Activated T-helper 1 cell treated with anti-CD3 and anti-CD28 coated beads, Interleukin-12 subunit alpha, Interleukin-12 subunit beta, Interleukin-2, Interleukin-4 antibody, amounts not matched to agents 30 ng/mL and 10 ng/mL and 1 ng/mL, durations not matched to agents 14 hours and 24 hours and 36 hours (primary cell): ENCODE data around the gene RAET1E. TPM values are rescaled to one million over a fixed set of nuclear protein-coding genes. Genes with fewer than 3 reads are reported as not detected.
"Not testable (repeated sequence)": the region's sequence is repeated elsewhere in the genome, so short reads cannot be mapped to it uniquely, and the experiment has no call there.

Experiments used
- DNase-seq: peaks from one replicate; pipeline ENCODE4 v3.0.0; 2021; ENCODE audit warnings: low spot score
- H3K27ac Mint-ChIP-seq: one replicate; pipeline ENCODE4 v1.8.0; 2021; ENCODE audit warnings: mild to moderate bottlenecking, mixed read lengths
- H3K27me3 Mint-ChIP-seq: one replicate; pipeline ENCODE4 v1.8.0; 2022; ENCODE audit warnings: mild to moderate bottlenecking, moderate library complexity, mixed read lengths; ENCODE audit not compliant: insufficient read depth
- H3K36me3 Mint-ChIP-seq: one replicate; pipeline ENCODE4 v1.8.0; 2021; ENCODE audit warnings: low read depth, mixed read lengths
- H3K4me1 Mint-ChIP-seq: one replicate; pipeline ENCODE4 v1.8.0; 2021; ENCODE audit warnings: low read depth, mixed read lengths
- H3K4me3 Mint-ChIP-seq: one replicate; pipeline ENCODE4 v1.8.0; 2021; ENCODE audit warnings: mild to moderate bottlenecking, moderate library complexity, mixed read lengths
- H3K9me3 Mint-ChIP-seq: one replicate; pipeline ENCODE4 v1.8.0; 2021; ENCODE audit warnings: mixed read lengths
- intact Hi-C: fragments of 100-400 bp; cut with micrococcal nuclease; formaldehyde crosslinking; loops from one replicate; pipeline ENCODE4 v1.15.1; 2024
- total RNA-seq: library from RNA; stranded (reverse); gene quantifications from 2 replicates; pipeline ENCODE4 v1.2.3, GENCODE V29; 2022

RAET1E gene
- total RNA-seq, 1 donor from 2014 or later = not detected

GRCh38 chr6:149913540-149914240, 15.8 kb upstream of the RAET1E start:
- DNase-seq = no peak

GRCh38 chr6:149913085-149913484, 15.2 kb upstream of the RAET1E start:
- Mint-ChIP-seq H3K4me3 (no peak overlapping the region), H3K27me3 (peaks cover 29% of the 10 kb centered on the region), H3K27ac (no peak overlapping the region), H3K9me3 (peaks cover 2% of the 10 kb centered on the region), H3K4me1 (no peaks in the 10 kb centered on the region), H3K36me3 (no peaks in the 10 kb centered on the region)
- DNase-seq = no peak
- intact Hi-C loops = no loop called here

More at GRCh38 chr6:149913540-149914240, 15.8 kb upstream of the RAET1E start:
- Mint-ChIP-seq H3K27me3 (peaks cover 29% of the 10 kb centered on the region), H3K27ac (no peak overlapping the region), H3K4me1 (no peaks in the 10 kb centered on the region), H3K9me3 (no peaks in the 10 kb centered on the region), H3K36me3 (no peaks in the 10 kb centered on the region), H3K4me3 (no peak overlapping the region)
- intact Hi-C loops = no loop called here

GRCh38 chr6:149912680-149913079, 14.8 kb upstream of the RAET1E start:
- not testable (repeated sequence) for H3K27ac Mint-ChIP-seq, DNase-seq

GRCh38 chr6:149910721-149911151, 12.8 kb upstream of the RAET1E start:
- peaks cover 6% of the 10 kb centered on the region for H3K9me3 Mint-ChIP-seq
- peaks cover 25% of the 10 kb centered on the region for H3K27me3 Mint-ChIP-seq
- no peak overlapping the region for H3K27ac Mint-ChIP-seq
- no peaks in the 10 kb centered on the region for H3K4me1 Mint-ChIP-seq
- no peak overlapping the region for H3K4me3 Mint-ChIP-seq
- no peak for DNase-seq
- intact Hi-C loops = no loop called here
- no peaks in the 10 kb centered on the region for H3K36me3 Mint-ChIP-seq

More at GRCh38 chr6:149912680-149913079, 14.8 kb upstream of the RAET1E start:
- H3K9me3 Mint-ChIP-seq, H3K4me1 Mint-ChIP-seq, H3K36me3 Mint-ChIP-seq, H3K4me3 Mint-ChIP-seq, intact Hi-C loops: not testable (repeated sequence)
- peaks cover 29% of the 10 kb centered on the region for H3K27me3 Mint-ChIP-seq

- intact Hi-C loops = no loop called here
Observed at GRCh38 chr6:149909701-149910470, 12.0 kb upstream of the RAET1E start.

GRCh38 chr6:149908480-149908879, 10.6 kb upstream of the RAET1E start:
- H3K4me1 Mint-ChIP-seq, DNase-seq, H3K4me3 Mint-ChIP-seq, intact Hi-C loops, H3K9me3 Mint-ChIP-seq, H3K36me3 Mint-ChIP-seq, H3K27ac Mint-ChIP-seq: not testable (repeated sequence)
- peaks cover 16% of the 10 kb centered on the region for H3K27me3 Mint-ChIP-seq

More at GRCh38 chr6:149909701-149910470, 12.0 kb upstream of the RAET1E start:
- Mint-ChIP-seq H3K9me3 (peaks cover 6% of the 10 kb centered on the region), H3K4me1 (no peaks in the 10 kb centered on the region), H3K36me3 (no peaks in the 10 kb centered on the region), H3K4me3 (no peak overlapping the region), H3K27me3 (peaks cover 24% of the 10 kb centered on the region), H3K27ac (no peak overlapping the region)
- no peak for DNase-seq

- DNase-seq = no peak
- Mint-ChIP-seq H3K27me3 (peaks cover 11% of the 10 kb centered on the region), H3K36me3 (no peaks in the 10 kb centered on the region), H3K4me1 (no peaks in the 10 kb centered on the region), H3K27ac (no peak overlapping the region), H3K9me3 (peaks cover 6% of the 10 kb centered on the region), H3K4me3 (no peak overlapping the region)
- intact Hi-C loops = no loop called here
Observed at GRCh38 chr6:149907317-149907716, 9.4 kb upstream of the RAET1E start.

- DNase-seq = no peak
- Mint-ChIP-seq H3K27ac (no peak overlapping the region), H3K27me3 (peaks cover 12% of the 10 kb centered on the region), H3K9me3 (peaks cover 6% of the 10 kb centered on the region), H3K4me3 (no peak overlapping the region), H3K36me3 (no peaks in the 10 kb centered on the region), H3K4me1 (no peaks in the 10 kb centered on the region)
- intact Hi-C loops = no loop called here
Observed at GRCh38 chr6:149906405-149906804, 8.5 kb upstream of the RAET1E start.

- H3K27ac Mint-ChIP-seq = no peak overlapping the region
- no peaks in the 10 kb centered on the region for H3K4me1 Mint-ChIP-seq
Observed at GRCh38 chr6:149905911-149906371, 8.0 kb upstream of the RAET1E start.

GRCh38 chr6:149905371-149905910, 7.5 kb upstream of the RAET1E start:
- no peak overlapping the region for H3K4me3 Mint-ChIP-seq
- H3K4me1 Mint-ChIP-seq = no peaks in the 10 kb centered on the region
- no peak for DNase-seq
- no peak overlapping the region for H3K27ac Mint-ChIP-seq
- H3K9me3 Mint-ChIP-seq = peaks cover 6% of the 10 kb centered on the region
- no peaks in the 10 kb centered on the region for H3K36me3 Mint-ChIP-seq
- peaks cover 11% of the 10 kb centered on the region for H3K27me3 Mint-ChIP-seq
- intact Hi-C loops = no loop called here

More at GRCh38 chr6:149905911-149906371, 8.0 kb upstream of the RAET1E start:
- H3K4me3 Mint-ChIP-seq = no peak overlapping the region
- intact Hi-C loops = no loop called here
- no peak for DNase-seq
- peaks cover 11% of the 10 kb centered on the region for H3K27me3 Mint-ChIP-seq
- H3K36me3 Mint-ChIP-seq = no peaks in the 10 kb centered on the region
- H3K9me3 Mint-ChIP-seq = peaks cover 6% of the 10 kb centered on the region

- Mint-ChIP-seq H3K27me3 (peaks cover 11% of the 10 kb centered on the region), H3K36me3 (no peaks in the 10 kb centered on the region), H3K4me3 (no peak overlapping the region), H3K4me1 (no peaks in the 10 kb centered on the region), H3K9me3 (peaks cover 6% of the 10 kb centered on the region), H3K27ac (no peak overlapping the region)
- DNase-seq = no peak
- intact Hi-C loops = no loop called here
Observed at GRCh38 chr6:149904661-149905370, 6.9 kb upstream of the RAET1E start.

GRCh38 chr6:149903938-149904611, 6.2 kb upstream of the RAET1E start:
- no peak overlapping the region for H3K4me3 Mint-ChIP-seq

More at GRCh38 chr6:149903938-149904611, 6.2 kb upstream of the RAET1E start:
- Mint-ChIP-seq H3K4me1 (no peaks in the 10 kb centered on the region), H3K9me3 (peaks cover 6% of the 10 kb centered on the region), H3K36me3 (no peaks in the 10 kb centered on the region), H3K27ac (no peak overlapping the region), H3K27me3 (peaks cover 12% of the 10 kb centered on the region)
- no peak for DNase-seq
- intact Hi-C loops = no loop called here
